NCI-H1105 treated with DMSO at 0.1 percent for 48 hours (cell line): ENCODE measurements around the gene CFD.
"Not testable (repeated sequence)": the region's sequence is repeated elsewhere in the genome, so short reads cannot be mapped to it uniquely, and the experiment has no call there.

Experiments used
- DNase-seq: peaks from one replicate; lab custom pipeline; 2025; lab: John Stamatoyannopoulos, UW

CFD gene

DNA sequence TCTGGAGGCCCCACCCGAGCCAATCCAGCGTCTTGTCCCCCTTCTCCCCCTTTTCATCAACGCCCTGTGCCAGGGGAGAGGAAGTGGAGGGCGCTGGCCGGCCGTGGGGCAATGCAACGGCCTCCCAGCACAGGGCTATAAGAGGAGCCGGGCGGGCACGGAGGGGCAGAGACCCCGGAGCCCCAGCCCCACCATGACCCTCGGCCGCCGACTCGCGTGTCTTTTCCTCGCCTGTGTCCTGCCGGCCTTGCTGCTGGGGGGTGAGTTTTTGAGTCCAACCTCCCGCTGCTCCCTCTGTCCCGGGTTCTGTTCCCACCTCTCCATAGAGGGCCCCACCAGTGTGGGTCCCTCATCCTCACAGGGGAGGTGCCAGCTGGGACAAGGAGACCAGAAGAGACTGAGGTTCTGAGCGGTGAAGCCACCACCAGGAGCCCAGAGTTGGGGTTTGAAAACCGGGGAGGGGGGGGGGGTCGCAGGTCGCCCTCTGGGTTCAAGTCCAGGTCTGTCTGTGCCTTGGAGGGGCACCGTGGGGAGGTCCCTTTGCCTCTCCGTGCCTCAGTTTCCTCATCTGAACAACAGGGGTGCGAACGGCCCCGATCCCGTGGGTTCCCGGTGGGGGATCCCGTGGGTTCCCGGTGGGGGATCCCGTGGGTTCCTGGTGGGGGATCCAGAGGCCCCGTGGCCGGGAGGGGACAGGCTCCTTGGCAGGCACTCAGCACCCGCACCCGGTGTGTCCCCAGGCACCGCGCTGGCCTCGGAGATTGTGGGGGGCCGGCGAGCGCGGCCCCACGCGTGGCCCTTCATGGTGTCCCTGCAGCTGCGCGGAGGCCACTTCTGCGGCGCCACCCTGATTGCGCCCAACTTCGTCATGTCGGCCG, 7.1 kb upstream of the CFD start, which contains the start of gene ELANE:
Gene ELANE, plus strand, starts transcription at position 168 of the 878 bp plus-strand sequence. Its CDS starts 26 bp downstream, at position 194.
- DNase-seq, result no peak

DNA sequence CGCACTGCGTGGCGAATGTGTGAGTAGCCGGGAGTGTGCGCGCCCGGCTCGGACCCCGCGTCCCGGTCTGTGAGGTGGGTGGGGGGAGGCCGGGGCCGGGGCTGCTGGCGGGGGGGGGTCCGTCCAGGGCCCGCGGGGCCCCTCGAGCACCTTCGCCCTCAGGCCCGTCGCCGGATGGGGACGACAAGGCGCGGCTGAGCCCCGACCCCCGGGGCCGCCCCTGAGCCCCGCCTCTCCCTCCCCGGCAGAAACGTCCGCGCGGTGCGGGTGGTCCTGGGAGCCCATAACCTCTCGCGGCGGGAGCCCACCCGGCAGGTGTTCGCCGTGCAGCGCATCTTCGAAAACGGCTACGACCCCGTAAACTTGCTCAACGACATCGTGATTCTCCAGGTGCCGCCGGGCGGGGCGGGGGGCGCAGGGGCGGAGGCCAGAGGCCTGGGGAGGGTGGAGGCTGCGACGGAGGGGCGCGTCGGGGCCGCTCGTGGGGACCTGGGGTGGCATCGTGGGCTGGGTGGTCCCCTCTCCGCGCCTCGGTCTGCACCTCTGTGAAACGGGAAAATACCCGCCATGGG, 6.4 kb upstream of the CFD start:
- no peak for DNase-seq

DNA sequence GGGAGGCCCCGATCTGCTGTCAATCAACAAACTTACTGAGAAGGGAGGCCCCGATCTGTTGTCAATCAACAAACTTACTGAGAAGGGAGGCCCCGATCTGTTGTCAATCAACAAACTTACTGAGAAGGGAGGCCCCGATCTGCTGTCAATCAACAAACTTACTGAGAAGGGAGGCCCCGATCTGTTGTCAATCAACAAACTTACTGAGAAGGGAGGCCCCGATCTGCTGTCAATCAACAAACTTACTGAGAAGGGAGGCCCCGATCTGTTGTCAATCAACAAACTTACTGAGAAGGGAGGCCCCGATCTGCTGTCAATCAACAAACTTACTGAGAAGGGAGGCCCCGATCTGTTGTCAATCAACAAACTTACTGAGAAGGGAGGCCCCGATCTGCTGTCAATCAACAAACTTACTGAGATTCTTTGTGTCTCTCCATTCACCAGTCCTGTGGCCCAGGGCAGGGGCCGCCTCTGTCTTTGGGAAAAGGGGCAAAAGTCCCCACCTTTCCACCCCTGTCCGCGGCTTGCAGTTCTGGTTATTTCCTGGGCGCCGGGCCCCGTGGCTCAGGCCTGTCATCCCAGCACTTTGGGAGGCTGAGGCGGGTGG, 5.7 kb upstream of the CFD start:
- not testable (repeated sequence) for DNase-seq

DNA sequence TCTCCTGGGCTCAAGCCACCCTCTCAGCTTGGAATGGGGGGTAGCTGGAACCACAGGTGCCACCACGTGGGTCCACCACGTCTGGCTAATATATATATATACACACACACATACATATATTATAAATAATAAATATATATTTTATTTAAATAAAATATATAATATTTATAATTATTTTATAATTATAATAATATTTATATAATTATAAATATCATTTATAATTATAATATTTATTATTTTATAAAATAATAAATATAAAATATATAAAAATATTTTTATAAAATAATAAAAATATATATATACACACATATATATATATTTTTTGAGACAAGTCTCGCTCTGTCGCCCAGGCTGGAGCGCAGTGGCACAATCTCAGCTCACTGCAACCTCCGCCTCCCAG, 4.9 kb upstream of the CFD start:
- no peak for DNase-seq

DNA sequence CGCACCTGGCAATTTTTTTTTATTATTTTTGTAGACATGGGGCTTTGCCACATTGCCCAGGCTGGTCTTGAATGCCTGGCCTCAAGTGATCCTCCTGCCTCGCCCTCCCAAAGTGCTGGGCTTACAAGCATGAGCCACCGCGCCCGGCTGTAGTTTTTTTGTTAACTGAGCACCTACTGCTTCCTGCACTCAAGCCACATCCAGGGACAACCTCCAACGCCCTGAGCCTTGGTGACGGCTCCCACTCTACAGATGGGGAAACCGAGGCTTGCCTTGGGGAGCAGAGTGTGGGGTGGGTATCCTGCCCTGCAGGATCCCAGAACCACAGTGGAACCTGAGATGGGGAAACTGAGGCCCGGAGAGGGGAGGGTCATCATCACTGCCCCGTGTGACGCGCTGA, 4.3 kb upstream of the CFD start:
- DNase-seq, result no peak

DNA sequence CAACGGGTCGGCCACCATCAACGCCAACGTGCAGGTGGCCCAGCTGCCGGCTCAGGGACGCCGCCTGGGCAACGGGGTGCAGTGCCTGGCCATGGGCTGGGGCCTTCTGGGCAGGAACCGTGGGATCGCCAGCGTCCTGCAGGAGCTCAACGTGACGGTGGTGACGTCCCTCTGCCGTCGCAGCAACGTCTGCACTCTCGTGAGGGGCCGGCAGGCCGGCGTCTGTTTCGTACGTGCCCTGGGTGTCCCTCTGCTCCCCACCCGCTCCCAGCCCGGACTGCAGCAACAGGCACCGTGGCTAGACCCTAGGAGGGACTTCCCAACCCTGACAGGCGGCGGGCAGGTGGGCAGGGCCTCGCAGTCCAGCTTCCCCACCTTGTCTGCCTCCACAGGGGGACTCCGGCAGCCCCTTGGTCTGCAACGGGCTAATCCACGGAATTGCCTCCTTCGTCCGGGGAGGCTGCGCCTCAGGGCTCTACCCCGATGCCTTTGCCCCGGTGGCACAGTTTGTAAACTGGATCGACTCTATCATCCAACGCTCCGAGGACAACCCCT, 3.8 kb upstream of the CFD start:
- no peak for DNase-seq

- no peak for DNase-seq
Observed at GRCh38 chr19:858284-858683, 1.2 kb upstream of the CFD start.

DNA sequence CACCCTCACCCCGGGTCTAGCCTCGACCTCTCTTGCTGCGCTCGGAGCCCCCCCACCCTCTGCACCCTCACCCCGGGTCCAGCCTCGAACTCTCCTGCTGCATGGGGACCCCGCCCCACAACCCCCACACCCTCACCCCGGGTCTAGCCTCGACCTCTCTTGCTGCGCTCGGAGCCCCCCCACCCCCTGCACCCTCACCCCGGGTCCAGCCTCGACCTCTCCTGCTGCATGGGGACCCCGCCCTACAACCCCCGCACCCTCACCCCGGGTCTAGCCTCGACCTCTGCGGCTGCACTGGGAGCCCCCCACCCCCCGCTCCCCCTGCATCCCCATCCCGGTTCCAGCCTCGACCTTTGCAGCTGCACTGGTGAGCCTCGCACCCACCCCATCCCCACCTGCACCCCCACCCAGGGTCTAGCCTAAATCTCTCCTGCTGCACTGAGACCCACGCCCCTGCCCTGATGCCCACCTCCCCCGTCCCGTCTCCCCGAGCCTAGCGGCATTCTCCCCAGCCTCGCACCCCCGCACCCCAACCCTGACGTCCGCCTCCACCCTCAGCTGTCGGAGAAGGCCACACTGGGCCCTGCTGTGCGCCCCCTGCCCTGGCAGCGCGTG, 1.8 kb downstream of the CFD start:
- DNase-seq, result no peak

GRCh38 chr19:861756-862580, 2.5 kb downstream of the CFD start:
- DNase-seq, result peak; percentile 31

GRCh38 chr19:862581-863314, 3.3 kb downstream of the CFD start:
- DNase-seq, result no peak

DNA sequence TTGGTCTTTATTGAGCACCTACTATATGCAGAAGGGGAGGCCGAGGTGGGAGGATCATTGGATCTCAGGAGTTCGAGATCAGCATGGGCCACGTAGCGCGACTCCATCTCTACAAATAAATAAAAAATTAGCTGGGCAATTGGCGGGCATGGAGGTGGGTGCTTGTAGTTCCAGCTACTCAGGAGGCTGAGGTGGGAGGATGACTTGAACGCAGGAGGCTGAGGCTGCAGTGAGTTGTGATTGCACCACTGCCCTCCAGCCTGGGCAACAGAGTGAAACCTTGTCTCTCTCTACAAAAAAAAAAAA, 3.8 kb downstream of the CFD start:
- DNase-seq, result no peak

- no peak for DNase-seq
Observed at GRCh38 chr19:866769-867300, 7.4 kb downstream of the CFD start.

- DNase-seq, result no peak
Observed at GRCh38 chr19:867301-867793, 7.9 kb downstream of the CFD start.

GRCh38 chr19:867855-868457, 8.5 kb downstream of the CFD start:
- no peak for DNase-seq

DNA sequence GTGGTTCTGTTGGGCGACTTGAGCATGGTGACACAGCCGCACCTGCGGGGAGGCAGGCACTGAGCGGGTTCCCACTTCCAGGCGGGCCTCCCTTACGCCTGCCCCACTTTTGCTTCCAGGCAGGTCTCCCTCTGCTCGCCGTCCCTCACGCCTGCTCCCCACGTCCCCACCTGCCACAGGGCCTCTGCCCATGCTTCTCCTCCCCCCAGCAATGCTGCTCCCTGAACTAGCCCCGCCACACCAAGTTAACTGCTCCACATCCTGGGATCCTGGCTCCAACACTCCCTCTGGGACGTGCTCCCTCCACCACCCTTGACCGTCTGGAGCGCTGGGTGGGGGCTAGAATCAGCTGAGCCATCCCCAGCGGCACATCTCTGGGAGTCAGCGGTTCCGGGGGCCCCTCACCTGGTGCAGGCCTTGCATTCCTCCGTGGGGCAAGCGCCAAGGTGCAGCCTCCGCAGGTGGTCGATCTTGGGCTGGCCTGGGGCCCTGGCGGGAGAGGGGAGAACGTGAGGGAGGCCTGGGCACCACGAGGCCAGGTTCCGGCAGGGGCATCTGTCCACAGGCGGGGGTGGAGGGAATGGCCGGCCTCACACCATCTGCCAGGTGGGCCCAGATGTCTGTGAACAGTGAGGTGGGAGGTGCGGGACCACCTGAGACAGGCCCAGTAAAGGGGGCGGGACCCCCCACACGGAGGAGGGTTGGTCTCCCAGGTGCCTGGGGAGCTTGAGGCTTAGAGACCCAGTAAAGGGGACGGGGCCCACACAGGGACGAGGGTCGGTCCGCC, 9.2 kb downstream of the CFD start:
- no peak for DNase-seq

GRCh38 chr19:869245-870177, 10.0 kb downstream of the CFD start:
- no peak for DNase-seq

DNA sequence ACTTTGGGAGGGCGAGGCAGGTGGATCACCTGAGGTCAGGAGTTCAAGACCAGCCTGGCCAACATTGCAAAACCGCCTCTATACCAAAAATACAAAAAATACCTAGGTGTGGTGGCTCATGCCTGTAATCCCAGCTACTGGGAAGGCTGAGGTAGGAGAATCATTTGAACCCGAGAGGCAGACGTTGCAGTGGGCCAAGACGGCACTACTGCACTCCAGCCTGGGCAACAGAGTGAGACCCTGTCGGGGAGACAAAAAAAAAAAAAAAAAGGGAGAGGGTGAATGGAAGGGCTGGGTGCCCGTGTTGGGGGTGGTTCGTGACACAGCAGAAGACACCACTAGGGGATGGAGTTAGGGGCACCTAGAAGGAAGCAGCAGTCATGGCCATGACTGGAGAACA, 10.8 kb downstream of the CFD start:
- no peak for DNase-seq

- DNase-seq, result peak; percentile 30
Observed at GRCh38 chr19:870963-871401, 11.5 kb downstream of the CFD start.
